GM18498 (cell line): ENCODE results near the gene CTAGE8.
A peak's percentile ranks its signal among the peaks of the same experiment; 100 is the strongest.
"Not testable (repeated sequence)": the region's sequence is repeated elsewhere in the genome, so short reads cannot be mapped to it uniquely, and the experiment has no call there.

Source experiments
- ATAC-seq: cut with Tn5 transposase; IDR thresholded peaks from one replicate; pipeline ENCODE4 v1.9.1; 2021; ENCODE audit warnings: mild to moderate bottlenecking, moderate library complexity; ENCODE audit not compliant: unreplicated experiment

The CTAGE8 gene, protein sequence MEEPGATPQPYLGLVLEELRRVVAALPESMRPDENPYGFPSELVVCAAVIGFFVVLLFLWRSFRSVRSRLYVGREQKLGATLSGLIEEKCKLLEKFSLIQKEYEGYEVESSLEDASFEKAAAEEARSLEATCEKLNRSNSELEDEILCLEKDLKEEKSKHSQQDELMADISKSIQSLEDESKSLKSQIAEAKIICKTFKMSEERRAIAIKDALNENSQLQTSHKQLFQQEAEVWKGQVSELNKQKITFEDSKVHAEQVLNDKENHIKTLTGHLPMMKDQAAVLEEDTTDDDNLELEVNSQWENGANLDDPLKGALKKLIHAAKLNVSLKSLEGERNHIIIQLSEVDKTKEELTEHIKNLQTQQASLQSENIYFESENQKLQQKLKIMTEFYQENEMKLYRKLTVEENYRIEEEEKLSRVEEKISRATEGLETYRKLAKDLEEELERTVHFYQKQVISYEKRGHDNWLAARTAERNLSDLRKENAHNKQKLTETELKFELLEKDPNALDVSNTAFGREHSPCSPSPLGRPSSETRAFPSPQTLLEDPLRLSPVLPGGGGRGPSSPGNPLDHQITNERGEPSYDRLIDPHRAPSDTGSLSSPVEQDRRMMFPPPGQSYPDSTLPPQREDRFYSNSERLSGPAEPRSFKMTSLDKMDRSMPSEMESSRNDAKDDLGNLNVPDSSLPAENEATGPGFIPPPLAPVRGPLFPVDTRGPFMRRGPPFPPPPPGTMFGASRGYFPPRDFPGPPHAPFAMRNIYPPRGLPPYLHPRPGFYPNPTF

GRCh38 chr7:144269188-144269587 is at the start of gene CTAGE8:
CTAGE8 (minus strand) TSS chr7:144269288; CDS start chr7:144269250, 38 bp downstream.
- not testable (repeated sequence) for ATAC-seq

GRCh38 chr7:144317537-144317936 is 48.4 kb upstream of the CTAGE8 start:
- not testable (repeated sequence) for ATAC-seq

DNA sequence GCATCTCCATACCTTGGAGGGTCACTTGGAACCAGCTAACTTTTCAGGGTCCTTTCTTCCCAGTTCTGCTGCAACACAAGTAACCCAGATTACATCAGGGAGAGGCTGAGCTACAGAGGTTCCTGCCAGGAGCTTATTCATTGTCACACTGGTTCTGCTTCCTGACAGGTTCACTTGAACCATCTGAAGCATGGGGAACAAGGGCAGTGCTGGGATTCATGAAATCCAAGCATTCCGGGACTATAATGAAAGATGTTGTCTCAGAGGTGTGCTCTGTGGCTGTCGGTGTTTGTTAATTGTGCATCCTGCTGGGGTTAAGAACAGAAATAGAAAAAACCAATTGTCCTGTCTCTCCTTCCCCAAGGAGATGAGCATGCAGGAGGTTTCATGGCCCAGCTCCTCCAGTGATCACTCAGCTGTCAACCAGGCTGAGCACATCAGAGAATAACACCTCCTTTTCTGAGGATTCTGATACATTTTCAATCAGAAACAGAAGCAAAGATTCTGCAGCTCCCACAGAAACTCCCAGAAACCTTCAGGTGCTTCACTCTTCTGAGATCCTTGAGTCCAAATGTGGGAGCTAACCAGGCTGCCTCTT is 42.9 kb upstream of the CTAGE8 start, which contains the start of gene OR2A1:
Gene OR2A1, plus strand, starts transcription at position 548 of the 598 bp plus-strand sequence. CDS start 5,706 bp downstream, outside the sequence.
- not testable (repeated sequence) for ATAC-seq

DNA sequence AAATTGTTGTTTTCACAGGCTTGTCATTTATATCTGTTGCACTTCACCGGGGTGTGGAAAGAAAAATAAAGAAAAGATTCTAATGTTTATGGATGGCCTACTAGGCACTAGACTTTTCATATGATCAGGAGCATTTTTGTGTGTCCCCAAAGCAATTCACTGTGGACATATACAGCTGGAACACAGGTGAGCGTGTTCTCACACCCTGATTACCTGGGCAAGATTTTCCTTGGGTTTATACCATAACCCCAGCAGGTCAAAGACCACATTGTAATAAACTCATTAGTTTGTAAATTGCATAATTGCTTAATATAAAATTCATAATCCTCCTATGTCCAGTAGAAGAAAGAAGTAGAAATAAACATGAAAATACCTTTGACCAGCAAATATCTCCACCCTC is 42.1 kb upstream of the CTAGE8 start:
- not testable (repeated sequence) for ATAC-seq

DNA sequence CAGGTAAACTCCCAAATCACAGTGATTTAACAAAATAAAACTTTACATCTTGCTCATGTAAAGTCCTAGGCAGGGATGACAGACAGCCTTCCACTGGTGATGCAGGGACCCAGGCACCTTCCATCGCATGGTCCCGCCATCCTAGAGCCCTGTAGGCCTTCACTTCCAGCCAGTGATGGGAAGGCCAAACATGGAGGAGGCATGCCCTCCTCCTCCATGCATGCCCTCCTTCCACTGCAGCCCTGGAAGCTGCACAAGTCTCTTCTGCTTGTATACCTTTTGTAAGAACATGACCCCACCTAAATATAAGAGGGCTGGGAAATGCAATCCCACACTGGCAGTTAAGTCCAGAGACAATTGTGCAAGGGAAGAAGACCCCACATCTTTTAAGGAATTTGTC is 40.6 kb upstream of the CTAGE8 start:
- ATAC-seq, result not testable (repeated sequence)

GRCh38 chr7:144305156-144305555 is 36.1 kb upstream of the CTAGE8 start:
- ATAC-seq, result not testable (repeated sequence)

DNA sequence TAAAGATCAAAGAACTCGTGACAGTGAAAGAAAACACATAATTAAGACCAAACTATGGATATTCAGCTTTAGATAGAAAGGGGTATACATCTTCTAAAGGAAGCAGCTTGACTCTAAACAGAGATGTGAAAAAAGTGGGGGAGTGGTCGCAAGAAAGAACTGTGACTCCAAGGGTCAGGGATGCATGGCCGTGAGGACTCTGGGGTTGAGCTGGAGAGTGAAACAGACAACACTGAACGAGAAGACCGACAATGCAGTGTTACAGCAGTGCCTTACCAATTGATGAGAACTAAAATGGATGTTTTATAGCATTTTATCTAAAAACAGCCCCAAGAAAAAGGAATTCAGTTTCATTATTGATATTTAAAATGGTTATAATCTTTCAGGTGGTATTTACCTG is 34.5 kb upstream of the CTAGE8 start:
- ATAC-seq, result not testable (repeated sequence)

- ATAC-seq, result not testable (repeated sequence)
These were observed 33.7 kb upstream of the CTAGE8 start for GRCh38 chr7:144302578-144303303.

DNA sequence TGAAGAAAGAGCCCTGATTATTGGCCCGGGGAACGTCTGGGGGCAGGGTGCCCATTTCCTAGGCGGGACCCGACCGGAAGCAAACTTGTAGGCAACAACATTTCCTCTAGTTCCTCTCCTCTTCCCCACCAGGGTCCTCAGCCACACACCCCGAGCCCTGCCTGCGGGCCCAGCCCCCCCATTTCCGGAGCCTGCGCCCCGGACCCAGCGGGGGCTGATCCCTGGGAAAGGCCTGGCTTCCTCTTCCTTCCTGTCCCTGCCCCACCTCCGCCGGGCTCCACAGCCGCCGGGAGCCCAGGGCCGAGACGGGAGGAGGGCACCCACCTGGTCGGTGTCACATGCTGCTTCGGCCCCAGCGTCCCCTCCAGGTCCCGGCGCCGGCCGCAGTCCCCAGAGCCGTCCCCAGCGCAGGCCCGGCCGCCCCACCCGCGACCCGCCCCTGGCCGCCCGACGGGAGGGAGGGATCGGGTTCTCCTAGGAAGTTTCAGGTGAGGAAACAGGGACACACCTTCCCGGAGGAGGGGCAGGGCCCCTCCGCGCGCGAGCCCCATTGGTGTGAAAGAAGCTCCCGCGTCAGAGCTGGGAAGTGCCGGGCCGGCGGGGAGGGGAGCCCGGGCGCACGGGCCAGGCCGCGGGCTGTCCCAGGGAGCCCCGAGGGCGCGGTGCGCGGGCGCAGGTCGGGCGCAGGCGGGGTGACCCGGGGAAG is 24.9 kb upstream of the CTAGE8 start:
- ATAC-seq, result peak; percentile 83

- ATAC-seq, result not testable (repeated sequence)
These were observed 23.5 kb upstream of the CTAGE8 start for GRCh38 chr7:144292384-144293161.

DNA sequence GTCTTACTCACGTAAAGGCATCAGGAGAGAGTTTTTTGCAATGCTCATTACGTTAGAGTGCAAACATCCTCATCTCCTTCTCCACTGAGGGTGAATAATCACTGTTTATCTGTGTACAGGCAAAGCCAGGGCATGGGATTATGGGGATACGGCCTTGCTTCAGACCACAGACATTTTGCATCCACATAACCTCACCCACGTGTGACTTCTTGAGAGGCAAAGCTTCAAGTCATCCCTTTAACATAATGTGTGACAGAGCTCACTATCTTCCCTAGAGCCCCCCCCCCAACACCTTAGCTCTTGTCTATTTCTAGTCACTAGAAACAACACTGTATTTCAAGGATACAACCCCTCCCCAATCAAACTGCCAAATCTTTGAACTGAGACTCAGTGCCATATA is 22.5 kb upstream of the CTAGE8 start:
- ATAC-seq, result not testable (repeated sequence)

- ATAC-seq, result not testable (repeated sequence)
These were observed 18.2 kb upstream of the CTAGE8 start for GRCh38 chr7:144287171-144287784.

DNA sequence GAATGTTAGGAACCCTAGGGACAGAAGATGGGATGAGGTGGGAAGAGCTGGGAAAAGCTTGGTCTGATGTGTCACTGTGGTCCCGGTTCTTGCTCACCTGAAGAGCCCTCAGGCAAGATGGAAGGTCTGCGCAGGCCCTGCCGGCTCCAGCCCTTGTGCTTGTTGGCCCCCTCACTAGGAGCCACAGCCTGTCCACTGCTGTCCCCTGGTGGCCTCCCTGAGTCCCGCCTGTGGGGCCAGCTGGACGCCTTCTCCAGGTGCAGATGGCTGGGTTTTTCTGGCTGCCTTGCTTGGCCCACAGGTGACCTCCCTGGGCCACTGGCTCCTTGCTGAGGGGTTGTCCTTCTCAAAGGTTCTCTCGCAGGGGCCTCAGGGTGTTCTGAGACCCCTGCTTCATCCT is 14.6 kb upstream of the CTAGE8 start:
- ATAC-seq, result not testable (repeated sequence)

GRCh38 chr7:144282490-144282889 is 13.4 kb upstream of the CTAGE8 start:
- ATAC-seq, result not testable (repeated sequence)

DNA sequence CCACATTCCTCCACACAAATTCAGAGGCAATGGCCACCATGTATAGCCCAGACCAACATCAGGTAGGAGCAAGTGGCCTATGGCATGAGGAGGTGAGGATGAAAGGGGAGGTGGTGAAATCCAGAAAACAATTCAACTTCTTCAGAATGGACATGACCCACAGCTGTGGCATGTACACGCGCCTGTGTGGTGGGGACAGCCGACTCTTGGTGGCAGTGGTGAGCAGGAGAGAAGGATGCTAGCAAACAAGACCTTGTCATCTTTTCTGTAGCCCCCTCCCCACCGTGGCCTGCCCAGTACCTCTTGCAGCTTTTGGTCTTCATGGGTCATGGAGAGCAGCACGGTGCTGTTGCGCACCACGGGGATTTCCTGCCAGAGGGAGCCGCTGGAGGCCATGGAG is 12.9 kb upstream of the CTAGE8 start:
- ATAC-seq, result not testable (repeated sequence)

GRCh38 chr7:144280010-144280409 is 10.9 kb upstream of the CTAGE8 start:
- peak; percentile 53 for ATAC-seq

GRCh38 chr7:144275281-144275680 is 6.2 kb upstream of the CTAGE8 start:
- ATAC-seq, result not testable (repeated sequence)

DNA sequence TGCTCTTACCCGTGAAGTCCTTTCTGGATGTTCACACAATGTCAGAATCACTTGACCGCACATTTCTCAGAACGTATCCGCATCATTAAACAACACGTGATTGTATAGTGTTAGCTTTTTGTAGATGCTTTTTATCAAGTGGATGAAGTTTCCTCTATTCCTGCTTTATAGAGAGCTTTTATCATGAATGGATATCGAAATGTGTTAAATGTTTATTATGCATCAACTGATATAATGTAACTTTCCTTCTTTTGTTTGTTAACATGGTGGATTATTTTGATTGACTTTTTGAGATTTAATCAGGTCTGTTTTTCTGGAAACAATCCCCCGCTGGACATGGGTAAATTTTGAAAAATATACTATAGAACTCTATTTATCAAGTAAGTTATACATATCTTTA is 4.4 kb downstream of the CTAGE8 start, which contains the start of gene OR2A7:
Gene OR2A7, minus strand, starts transcription at position 101 of the 400 bp plus-strand sequence. CDS start 5,164 bp downstream, outside the sequence.
- ATAC-seq, result not testable (repeated sequence)

- not testable (repeated sequence) for ATAC-seq
These were observed 7.0 kb downstream of the CTAGE8 start for GRCh38 chr7:144262128-144262527.
